Prostate gland (tissue), 2 donors: ENCODE measurements around the gene ACOT8.

Source experiments
- CTCF ChIP-seq, 4 experiments: fragments of 200-600 bp in 2 of 4; fragments of 450-650 bp in 2 of 4; sonication (generic) in 2 of 4; IDR thresholded peaks; 1 replicate in 3 of 4; 2 replicates in 1 of 4; pipeline ENCODE4 v1.5.1; 2016 to 2019; ENCODE audit warnings: antibody characterized with exemption in 4 of 4, mild to moderate bottlenecking in 2 of 4, moderate library complexity in 2 of 4
- POLR2A ChIP-seq: fragments of 450-650 bp; IDR thresholded peaks from one replicate; pipeline ENCODE4 v1.6.1; 2016; ENCODE audit warnings: antibody characterized with exemption, mild to moderate bottlenecking

GRCh38 chr20:45872626-45873025 is 15.4 kb upstream of the ACOT8 start:
- TF ChIP-seq POLR2A (no peak), CTCF (IDR thresholded peaks at IDR 0.05) (no peak)
